WTC11 (cell line): Measurements from ENCODE around the gene PRRC2C. TPM values are rescaled to one million over a fixed set of nuclear protein-coding genes. Genes with fewer than 3 reads are reported as not detected.

Experiments used
- ATAC-seq: fragments of 200-7000 bp; cut with Tn5 transposase; 2 replicates; pipeline ENCODE4 v1.10.0; 2021; ENCODE audit warnings: mild to moderate bottlenecking, moderate library complexity
- CTCF ChIA-PET: fragments of 300-600 bp; sonication (Branson Sonifier 250); formaldehyde crosslinking; loops from one replicate; lab custom pipeline; 2021; ENCODE audit warnings: antibody characterized with exemption; lab: Charles Lee
- POLR2A ChIA-PET: fragments of 350-600 bp; sonication (Branson Sonifier 250); formaldehyde crosslinking; loops from one replicate; lab custom pipeline; 2021; ENCODE audit warnings: antibody characterized with exemption; lab: Charles Lee
- DNase-seq: peaks from one replicate; pipeline ENCODE4 v3.0.0; 2021; ENCODE audit warnings: low spot score
- H3K27ac Mint-ChIP-seq: 2 replicates; pipeline ENCODE4 v1.8.0; 2021; ENCODE audit warnings: mixed read lengths
- H3K27me3 Mint-ChIP-seq: 2 replicates; pipeline ENCODE4 v1.8.0; 2021; ENCODE audit warnings: low read depth, mild to moderate bottlenecking, moderate library complexity, mixed read lengths
- H3K36me3 Mint-ChIP-seq: 2 replicates; pipeline ENCODE4 v1.8.0; 2021; ENCODE audit warnings: mixed read lengths
- H3K4me1 Mint-ChIP-seq: 2 replicates; pipeline ENCODE4 v1.8.0; 2022; ENCODE audit warnings: mixed read lengths
- H3K4me3 Mint-ChIP-seq: 2 replicates; pipeline ENCODE4 v1.8.0; 2021; ENCODE audit warnings: mild to moderate bottlenecking, moderate library complexity, mixed read lengths
- H3K9me3 Mint-ChIP-seq: 2 replicates; pipeline ENCODE4 v1.8.0; 2021; ENCODE audit warnings: mixed read lengths
- CREB1 ChIP-seq: sonication (generic); formaldehyde crosslinking; IDR thresholded peaks from 2 replicates; pipeline ENCODE4 v1.8.0; 2023; ENCODE audit warnings: mild to moderate bottlenecking, missing genetic modification reagents
- CREM ChIP-seq: sonication (generic); formaldehyde crosslinking; IDR thresholded peaks from 2 replicates; pipeline ENCODE4 v1.8.1; 2022; ENCODE audit warnings: mild to moderate bottlenecking, missing genetic modification reagents, moderate library complexity
- ELF4 ChIP-seq: sonication (generic); formaldehyde crosslinking; IDR thresholded peaks from 2 replicates; pipeline ENCODE4 v1.8.1; 2022; ENCODE audit warnings: low read depth, mild to moderate bottlenecking, moderate library complexity, missing genetic modification reagents
- FOXJ3 ChIP-seq: sonication (generic); formaldehyde crosslinking; IDR thresholded peaks from 2 replicates; pipeline ENCODE4 v1.9.0; 2021; ENCODE audit warnings: missing genetic modification reagents, mild to moderate bottlenecking, borderline replicate concordance
- JUN ChIP-seq: sonication (generic); formaldehyde crosslinking; IDR thresholded peaks from 2 replicates; pipeline ENCODE4 v1.8.0; 2023; ENCODE audit warnings: mild to moderate bottlenecking, missing genetic modification reagents
- NFATC4 ChIP-seq: fragments of 250-450 bp; sonication (Bioruptor Pico); IDR thresholded peaks from 2 replicates; pipeline ENCODE4 v1.9.0; 2021; ENCODE audit warnings: mild to moderate bottlenecking
- NFE2L1 ChIP-seq: sonication (generic); formaldehyde crosslinking; IDR thresholded peaks from 2 replicates; pipeline ENCODE4 v1.8.1; 2023; ENCODE audit warnings: missing genetic modification reagents
- NFYB ChIP-seq: sonication (generic); formaldehyde crosslinking; conservative IDR thresholded peaks from 2 replicates; pipeline ENCODE4 v1.8.0; 2022; ENCODE audit warnings: low read depth, missing genetic modification reagents
- OVOL2 ChIP-seq: fragments of 250-450 bp; sonication (Bioruptor Pico); IDR thresholded peaks from 2 replicates; pipeline ENCODE4 v1.9.0; 2021; ENCODE audit warnings: mild to moderate bottlenecking, borderline replicate concordance
- RORB ChIP-seq: fragments of 250-450 bp; sonication (Bioruptor Pico); IDR thresholded peaks from 2 replicates; pipeline ENCODE4 v1.9.0; 2021; ENCODE audit warnings: mild to moderate bottlenecking
- SP1 ChIP-seq: sonication (generic); formaldehyde crosslinking; conservative IDR thresholded peaks from 2 replicates; pipeline ENCODE4 v1.8.1; 2022; ENCODE audit warnings: missing genetic modification reagents
- ZNF317 ChIP-seq: sonication (generic); formaldehyde crosslinking; IDR thresholded peaks from 2 replicates; pipeline ENCODE4 v1.8.1; 2023; ENCODE audit warnings: low read depth, mild to moderate bottlenecking, moderate library complexity, missing genetic modification reagents, borderline replicate concordance
- ZNF416 ChIP-seq: fragments of 250-450 bp; sonication (Bioruptor Pico); IDR thresholded peaks from 2 replicates; pipeline ENCODE4 v1.9.0; 2021; ENCODE audit warnings: mild to moderate bottlenecking, inconsistent platforms
- total RNA-seq: library from RNA; stranded (reverse); gene quantifications from 3 replicates; pipeline ENCODE4 v1.2.3, GENCODE V29; 2021
- TF ChIP-seq, protein P1 (sequence below): sonication (generic); formaldehyde crosslinking; IDR thresholded peaks from 2 replicates; pipeline ENCODE4 v1.8.1; 2022; ENCODE audit warnings: low read depth, mild to moderate bottlenecking, moderate library complexity, missing genetic modification reagents, borderline replicate concordance
- TF ChIP-seq, protein P2 (sequence below): fragments of 250-450 bp; sonication (Bioruptor Pico); conservative IDR thresholded peaks from 2 replicates; pipeline ENCODE4 v1.9.0; 2021; ENCODE audit warnings: mild to moderate bottlenecking
- TF ChIP-seq, protein P3 (sequence below): fragments of 250-450 bp; sonication (Bioruptor Pico); IDR thresholded peaks from 2 replicates; pipeline ENCODE4 v1.9.0; 2021; ENCODE audit warnings: moderate library complexity, mild to moderate bottlenecking, inconsistent platforms, borderline replicate concordance
- TF ChIP-seq, protein P4 (sequence below): sonication (generic); formaldehyde crosslinking; conservative IDR thresholded peaks from 2 replicates; pipeline ENCODE4 v1.8.1; 2022; ENCODE audit warnings: mild to moderate bottlenecking, missing genetic modification reagents
- TF ChIP-seq, protein P5 (sequence below): sonication (generic); formaldehyde crosslinking; IDR thresholded peaks from 2 replicates; pipeline ENCODE4 v1.8.0; 2022; ENCODE audit warnings: mild to moderate bottlenecking, missing genetic modification reagents
- TF ChIP-seq, protein P6 (sequence below): sonication (generic); formaldehyde crosslinking; IDR thresholded peaks from 2 replicates; pipeline ENCODE4 v1.8.1; 2022; ENCODE audit warnings: low read depth, missing genetic modification reagents, borderline replicate concordance
- TF ChIP-seq, protein P7 (sequence below): sonication (generic); formaldehyde crosslinking; conservative IDR thresholded peaks from 2 replicates; pipeline ENCODE4 v1.8.1; 2023; ENCODE audit warnings: mild to moderate bottlenecking, low read depth, missing genetic modification reagents, moderate library complexity
- TF ChIP-seq, protein P8 (sequence below): fragments of 250-450 bp; sonication (Bioruptor Pico); IDR thresholded peaks from 2 replicates; pipeline ENCODE4 v1.8.0; 2021; ENCODE audit warnings: mild to moderate bottlenecking

Gene PRRC2C
- total RNA-seq, 1 experiment from 2014 or later, result 236 TPM

DNA sequence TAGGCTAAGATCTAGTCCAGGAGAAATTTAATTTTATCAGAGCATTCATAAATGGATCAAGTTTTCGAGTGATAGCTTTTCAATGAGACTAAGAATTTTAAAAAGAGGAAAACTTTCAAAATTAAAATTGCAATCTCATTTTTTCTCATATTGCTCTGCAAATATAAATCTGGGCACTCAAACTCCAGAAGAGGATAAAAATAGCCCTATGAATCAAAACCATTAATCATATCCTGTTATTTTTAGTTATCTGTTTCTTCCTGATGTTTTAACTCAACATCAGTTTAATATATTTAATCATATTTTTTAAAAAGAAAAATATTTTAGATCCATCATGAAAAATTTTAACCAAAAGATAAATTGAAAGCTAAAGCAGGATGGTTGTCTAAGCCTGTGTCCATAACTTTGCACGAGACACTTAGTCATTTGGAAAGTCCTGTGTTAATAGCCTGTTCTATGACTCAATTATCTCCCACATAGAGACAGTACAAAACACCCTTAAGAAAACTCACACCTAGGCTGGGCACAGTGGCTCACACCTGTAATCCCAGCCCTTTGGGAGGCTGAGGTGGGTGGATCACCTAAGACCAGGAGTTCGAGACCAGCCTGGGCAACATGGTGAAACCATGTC is 17.1 kb upstream of the PRRC2C start:
- TF ChIP-seq FOXJ3 (CRISPR knock-in tag) (no peak), JUN (CRISPR knock-in tag) (no peak), ELF4 (no peak)
- Mint-ChIP-seq H3K4me1 (no peaks in the 10 kb centered on the region), H3K36me3 (no peaks in the 10 kb centered on the region), H3K4me3 (no peak overlapping the region), H3K27me3 (no peaks in the 10 kb centered on the region; the same call in 1 of the 2 replicates), H3K27ac (no peak overlapping the region), H3K9me3 (peaks cover 20% of the 10 kb centered on the region)
- no peak for DNase-seq
- ChIA-PET POLR2A (no interaction called here), CTCF (interaction anchor here (0.7 kb wide), 1 partner anchor 12 kb away, joined by 3 read pairs; no protein-coding TSS in a partner anchor)
- no peak for ATAC-seq

DNA sequence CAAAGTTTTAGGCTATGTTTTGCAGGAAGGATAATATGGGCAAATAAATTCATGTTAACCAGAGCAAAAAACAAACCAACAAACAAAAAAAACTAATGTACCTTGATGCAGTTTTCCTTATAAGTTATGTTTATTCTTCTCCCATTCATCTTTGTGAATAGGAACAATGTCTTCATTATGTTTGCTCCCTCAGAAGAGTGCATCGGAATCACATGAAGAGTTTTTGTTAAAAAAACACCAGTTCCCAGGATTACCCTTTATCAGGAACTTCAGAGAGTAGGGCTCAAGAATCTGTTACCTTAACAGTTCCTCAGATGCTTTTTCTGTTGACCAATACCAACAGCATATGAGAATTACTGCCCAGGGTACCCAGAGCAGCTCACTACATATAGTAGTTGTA is 14.6 kb upstream of the PRRC2C start:
- ChIA-PET POLR2A (no interaction called here), CTCF (no interaction called here)
- DNase-seq (no peak), ATAC-seq (no peak)
- H3K9me3 Mint-ChIP-seq, result peaks cover 9% of the 10 kb centered on the region
- H3K4me3 Mint-ChIP-seq, result no peak overlapping the region
- TF ChIP-seq, protein P1, sequence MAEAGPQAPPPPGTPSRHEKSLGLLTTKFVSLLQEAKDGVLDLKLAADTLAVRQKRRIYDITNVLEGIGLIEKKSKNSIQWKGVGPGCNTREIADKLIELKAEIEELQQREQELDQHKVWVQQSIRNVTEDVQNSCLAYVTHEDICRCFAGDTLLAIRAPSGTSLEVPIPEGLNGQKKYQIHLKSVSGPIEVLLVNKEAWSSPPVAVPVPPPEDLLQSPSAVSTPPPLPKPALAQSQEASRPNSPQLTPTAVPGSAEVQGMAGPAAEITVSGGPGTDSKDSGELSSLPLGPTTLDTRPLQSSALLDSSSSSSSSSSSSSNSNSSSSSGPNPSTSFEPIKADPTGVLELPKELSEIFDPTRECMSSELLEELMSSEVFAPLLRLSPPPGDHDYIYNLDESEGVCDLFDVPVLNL (CRISPR knock-in tag), result no peak
- TF ChIP-seq CREB1 (CRISPR knock-in tag), result no peak
- no peak for TF ChIP-seq NFE2L1 (CRISPR knock-in tag)
- TF ChIP-seq, protein P2, sequence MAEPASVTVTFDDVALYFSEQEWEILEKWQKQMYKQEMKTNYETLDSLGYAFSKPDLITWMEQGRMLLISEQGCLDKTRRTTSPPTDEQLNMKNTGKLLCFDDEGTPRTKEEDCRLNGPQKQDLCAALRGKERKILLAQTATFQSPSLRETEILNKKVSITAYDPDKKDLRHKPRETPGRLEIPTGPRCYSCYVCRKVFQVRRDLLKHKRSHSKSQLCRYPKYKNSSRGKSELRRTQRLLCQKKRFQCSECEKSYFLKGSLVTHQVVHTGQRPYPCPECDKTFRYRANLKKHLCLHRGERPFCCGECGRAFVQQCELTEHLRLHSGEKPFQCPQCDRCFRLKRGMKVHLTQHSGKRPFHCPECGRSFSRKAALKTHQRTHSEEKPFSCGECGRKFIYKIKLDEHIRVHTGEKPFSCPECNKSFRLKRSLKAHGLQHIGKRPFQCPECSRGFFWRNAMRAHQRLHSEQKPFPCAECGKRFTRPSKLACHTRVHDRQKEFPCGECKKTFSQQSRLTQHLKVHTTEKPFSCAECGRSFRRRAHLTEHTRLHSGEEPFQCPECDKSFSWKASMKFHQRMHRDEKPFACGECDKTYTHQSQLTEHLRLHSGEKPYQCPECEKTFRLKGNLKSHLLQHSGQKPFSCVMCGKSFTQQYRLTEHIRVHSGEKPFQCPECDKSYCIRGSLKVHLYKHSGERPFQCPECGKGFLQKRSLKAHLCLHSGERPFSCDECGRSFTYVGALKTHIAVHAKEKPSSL (CRISPR knock-in tag), result no peak
- TF ChIP-seq, protein P3, sequence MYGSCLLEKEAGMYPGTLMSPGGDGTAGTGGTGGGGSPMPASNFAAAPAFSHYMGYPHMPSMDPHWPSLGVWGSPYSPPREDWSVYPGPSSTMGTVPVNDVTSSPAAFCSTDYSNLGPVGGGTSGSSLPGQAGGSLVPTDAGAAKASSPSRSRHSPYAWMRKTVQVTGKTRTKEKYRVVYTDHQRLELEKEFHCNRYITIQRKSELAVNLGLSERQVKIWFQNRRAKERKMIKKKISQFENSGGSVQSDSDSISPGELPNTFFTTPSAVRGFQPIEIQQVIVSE, result no peak
- no peak for TF ChIP-seq NFYB
- no peak for TF ChIP-seq ZNF317 (CRISPR knock-in tag)
- TF ChIP-seq, protein P4, sequence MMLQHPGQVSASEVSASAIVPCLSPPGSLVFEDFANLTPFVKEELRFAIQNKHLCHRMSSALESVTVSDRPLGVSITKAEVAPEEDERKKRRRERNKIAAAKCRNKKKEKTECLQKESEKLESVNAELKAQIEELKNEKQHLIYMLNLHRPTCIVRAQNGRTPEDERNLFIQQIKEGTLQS (CRISPR knock-in tag), result no peak
- no peak for TF ChIP-seq RORB (CRISPR knock-in tag)
- TF ChIP-seq, protein P5, sequence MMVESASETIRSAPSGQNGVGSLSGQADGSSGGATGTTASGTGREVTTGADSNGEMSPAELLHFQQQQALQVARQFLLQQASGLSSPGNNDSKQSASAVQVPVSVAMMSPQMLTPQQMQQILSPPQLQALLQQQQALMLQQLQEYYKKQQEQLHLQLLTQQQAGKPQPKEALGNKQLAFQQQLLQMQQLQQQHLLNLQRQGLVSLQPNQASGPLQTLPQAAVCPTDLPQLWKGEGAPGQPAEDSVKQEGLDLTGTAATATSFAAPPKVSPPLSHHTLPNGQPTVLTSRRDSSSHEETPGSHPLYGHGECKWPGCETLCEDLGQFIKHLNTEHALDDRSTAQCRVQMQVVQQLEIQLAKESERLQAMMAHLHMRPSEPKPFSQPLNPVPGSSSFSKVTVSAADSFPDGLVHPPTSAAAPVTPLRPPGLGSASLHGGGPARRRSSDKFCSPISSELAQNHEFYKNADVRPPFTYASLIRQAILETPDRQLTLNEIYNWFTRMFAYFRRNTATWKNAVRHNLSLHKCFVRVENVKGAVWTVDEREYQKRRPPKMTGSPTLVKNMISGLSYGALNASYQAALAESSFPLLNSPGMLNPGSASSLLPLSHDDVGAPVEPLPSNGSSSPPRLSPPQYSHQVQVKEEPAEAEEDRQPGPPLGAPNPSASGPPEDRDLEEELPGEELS (CRISPR knock-in tag), result no peak
- TF ChIP-seq OVOL2 (CRISPR knock-in tag), result no peak
- TF ChIP-seq, protein P6, sequence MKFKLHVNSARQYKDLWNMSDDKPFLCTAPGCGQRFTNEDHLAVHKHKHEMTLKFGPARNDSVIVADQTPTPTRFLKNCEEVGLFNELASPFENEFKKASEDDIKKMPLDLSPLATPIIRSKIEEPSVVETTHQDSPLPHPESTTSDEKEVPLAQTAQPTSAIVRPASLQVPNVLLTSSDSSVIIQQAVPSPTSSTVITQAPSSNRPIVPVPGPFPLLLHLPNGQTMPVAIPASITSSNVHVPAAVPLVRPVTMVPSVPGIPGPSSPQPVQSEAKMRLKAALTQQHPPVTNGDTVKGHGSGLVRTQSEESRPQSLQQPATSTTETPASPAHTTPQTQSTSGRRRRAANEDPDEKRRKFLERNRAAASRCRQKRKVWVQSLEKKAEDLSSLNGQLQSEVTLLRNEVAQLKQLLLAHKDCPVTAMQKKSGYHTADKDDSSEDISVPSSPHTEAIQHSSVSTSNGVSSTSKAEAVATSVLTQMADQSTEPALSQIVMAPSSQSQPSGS (CRISPR knock-in tag), result no peak
- TF ChIP-seq, protein P7, sequence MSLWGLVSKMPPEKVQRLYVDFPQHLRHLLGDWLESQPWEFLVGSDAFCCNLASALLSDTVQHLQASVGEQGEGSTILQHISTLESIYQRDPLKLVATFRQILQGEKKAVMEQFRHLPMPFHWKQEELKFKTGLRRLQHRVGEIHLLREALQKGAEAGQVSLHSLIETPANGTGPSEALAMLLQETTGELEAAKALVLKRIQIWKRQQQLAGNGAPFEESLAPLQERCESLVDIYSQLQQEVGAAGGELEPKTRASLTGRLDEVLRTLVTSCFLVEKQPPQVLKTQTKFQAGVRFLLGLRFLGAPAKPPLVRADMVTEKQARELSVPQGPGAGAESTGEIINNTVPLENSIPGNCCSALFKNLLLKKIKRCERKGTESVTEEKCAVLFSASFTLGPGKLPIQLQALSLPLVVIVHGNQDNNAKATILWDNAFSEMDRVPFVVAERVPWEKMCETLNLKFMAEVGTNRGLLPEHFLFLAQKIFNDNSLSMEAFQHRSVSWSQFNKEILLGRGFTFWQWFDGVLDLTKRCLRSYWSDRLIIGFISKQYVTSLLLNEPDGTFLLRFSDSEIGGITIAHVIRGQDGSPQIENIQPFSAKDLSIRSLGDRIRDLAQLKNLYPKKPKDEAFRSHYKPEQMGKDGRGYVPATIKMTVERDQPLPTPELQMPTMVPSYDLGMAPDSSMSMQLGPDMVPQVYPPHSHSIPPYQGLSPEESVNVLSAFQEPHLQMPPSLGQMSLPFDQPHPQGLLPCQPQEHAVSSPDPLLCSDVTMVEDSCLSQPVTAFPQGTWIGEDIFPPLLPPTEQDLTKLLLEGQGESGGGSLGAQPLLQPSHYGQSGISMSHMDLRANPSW (CRISPR knock-in tag), result no peak
- TF ChIP-seq FOXJ3 (CRISPR knock-in tag), result no peak
- TF ChIP-seq CREM, result no peak
- TF ChIP-seq, protein P8, sequence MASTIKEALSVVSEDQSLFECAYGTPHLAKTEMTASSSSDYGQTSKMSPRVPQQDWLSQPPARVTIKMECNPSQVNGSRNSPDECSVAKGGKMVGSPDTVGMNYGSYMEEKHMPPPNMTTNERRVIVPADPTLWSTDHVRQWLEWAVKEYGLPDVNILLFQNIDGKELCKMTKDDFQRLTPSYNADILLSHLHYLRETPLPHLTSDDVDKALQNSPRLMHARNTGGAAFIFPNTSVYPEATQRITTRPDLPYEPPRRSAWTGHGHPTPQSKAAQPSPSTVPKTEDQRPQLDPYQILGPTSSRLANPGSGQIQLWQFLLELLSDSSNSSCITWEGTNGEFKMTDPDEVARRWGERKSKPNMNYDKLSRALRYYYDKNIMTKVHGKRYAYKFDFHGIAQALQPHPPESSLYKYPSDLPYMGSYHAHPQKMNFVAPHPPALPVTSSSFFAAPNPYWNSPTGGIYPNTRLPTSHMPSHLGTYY (CRISPR knock-in tag), result no peak
- TF ChIP-seq NFATC4 (CRISPR knock-in tag), result no peak
- TF ChIP-seq SP1 (CRISPR knock-in tag), result no peak
- TF ChIP-seq ZNF416, result no peak
- H3K36me3 Mint-ChIP-seq, result no peaks in the 10 kb centered on the region
- no peak overlapping the region for H3K27ac Mint-ChIP-seq
- no peaks in the 10 kb centered on the region for H3K27me3 Mint-ChIP-seq
- H3K4me1 Mint-ChIP-seq, result no peaks in the 10 kb centered on the region
